ENCODE results near the gene NR2F1-AS1. TPM values are rescaled to one million over a fixed set of nuclear protein-coding genes. Genes with fewer than 3 reads are reported as not detected.

The NR2F1-AS1 gene
- total RNA-seq, 1 donor = not detected

DNA sequence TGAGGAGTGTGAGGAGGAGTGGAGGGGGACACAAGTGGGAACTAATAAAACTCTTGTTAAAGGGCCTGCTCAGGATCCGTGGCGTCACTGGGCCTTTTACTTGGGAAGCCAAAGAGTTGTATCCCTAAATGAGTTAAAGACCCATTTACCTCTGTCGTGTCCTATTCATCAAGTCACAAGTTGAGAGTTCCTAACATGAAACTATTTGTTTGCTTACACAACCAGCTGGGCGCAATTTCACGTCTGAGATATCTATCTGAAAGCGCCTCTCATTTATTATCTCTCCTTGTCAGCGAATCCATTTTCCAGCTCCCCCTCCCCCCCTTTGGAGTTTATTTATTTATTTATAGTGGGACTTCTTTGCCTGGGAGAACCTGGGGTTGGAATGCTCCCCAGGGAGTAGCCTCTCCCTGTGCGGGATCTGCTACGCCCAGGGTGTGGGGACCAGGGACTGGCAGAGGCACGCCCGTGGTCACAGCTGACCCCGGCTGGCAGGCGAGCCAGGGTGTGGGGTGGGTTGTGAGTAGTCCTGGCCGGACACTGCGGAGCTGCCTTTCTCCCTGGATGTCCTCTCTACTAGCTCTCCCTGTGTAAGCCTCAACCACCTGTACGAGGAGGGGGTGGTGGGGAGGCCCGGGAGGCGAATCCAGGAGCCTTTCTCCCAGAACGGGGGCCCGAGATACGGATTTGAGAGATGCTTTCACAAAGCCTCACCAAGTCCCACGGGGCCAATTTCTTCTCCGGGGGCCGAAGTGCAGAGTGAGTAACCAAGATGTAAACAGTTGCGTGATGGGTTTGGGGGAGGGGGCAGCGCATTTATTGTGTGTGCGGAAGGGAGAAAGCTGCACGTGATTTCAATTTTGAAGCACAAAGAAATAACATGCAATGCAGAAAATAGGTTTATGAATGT, 17.3 kb upstream of the NR2F1-AS1 start:
- Histone ChIP-seq H3K27me3 (ENCODE audit: insufficient read depth, low read length) (peaks cover 100% of the 10 kb centered on the region), H3K4me1 (ENCODE audit: insufficient read depth, low read length) (peaks cover 15% of the 10 kb centered on the region), H3K9me3 (ENCODE audit: low read depth, low read length) (no peaks in the 10 kb centered on the region), H3K4me3 (ENCODE audit: low read length) (no peak overlapping the region)

DNA sequence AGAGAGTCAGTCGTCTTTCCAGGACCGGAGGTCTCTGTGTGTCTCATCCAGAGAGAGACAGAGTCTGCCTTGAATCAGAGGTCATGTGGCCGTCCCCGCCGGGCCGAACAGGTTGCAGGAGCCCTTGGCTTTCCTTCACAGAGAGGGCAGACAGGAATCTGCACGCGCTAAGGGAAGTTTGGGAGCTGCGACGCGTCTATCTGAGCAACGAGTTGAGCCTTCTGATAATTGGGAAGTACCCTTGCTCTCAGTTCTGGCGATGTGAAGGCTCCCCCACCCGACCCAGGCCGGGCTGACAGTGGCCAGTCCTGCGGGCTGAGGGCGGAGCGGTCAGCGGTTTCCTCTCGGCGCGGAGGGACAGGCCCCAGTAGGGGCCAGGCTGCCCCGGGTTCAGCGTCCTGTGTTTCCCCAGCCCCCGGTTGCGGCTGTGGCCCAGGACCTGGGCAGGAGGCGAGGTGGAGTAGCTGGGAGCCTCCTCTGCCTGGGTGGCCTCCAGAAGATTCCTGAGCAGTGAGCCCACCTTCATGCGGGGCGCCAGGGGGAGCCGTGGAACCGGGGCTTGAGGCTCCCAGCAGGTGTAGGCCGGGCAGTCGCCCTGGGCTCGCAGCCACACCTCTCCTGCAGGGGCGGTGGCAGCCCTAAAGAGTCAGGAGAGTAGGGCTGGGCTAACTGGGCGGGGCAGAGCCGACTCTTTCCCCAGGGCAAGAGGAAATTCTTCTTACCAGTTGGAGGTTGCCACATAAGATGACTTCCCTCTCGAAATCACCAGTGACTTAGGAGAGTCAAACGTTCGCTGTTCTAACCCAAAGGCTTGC, 15.9 kb upstream of the NR2F1-AS1 start:
- Histone ChIP-seq H3K4me1 (ENCODE audit: insufficient read depth, low read length) (peaks cover 15% of the 10 kb centered on the region), H3K9me3 (ENCODE audit: low read depth, low read length) (no peaks in the 10 kb centered on the region)

DNA sequence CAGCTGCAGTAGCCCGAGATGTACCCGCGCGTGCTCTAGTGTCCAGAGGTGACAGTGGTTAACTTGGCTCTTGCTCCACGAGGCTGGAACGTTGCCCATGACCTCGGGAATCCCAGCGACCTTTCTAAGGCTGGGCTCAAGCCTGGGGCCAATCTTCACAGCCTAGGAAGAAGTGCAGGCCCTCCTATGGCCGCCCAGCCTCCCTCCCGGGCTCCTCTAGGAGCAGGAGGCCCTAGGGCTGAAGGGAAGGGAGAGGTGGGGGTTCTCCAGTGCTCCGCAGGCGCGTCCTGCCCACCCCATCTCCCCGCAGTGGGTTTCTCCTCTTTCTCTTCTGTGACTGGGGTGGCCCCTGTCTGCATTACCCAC, 15.3 kb upstream of the NR2F1-AS1 start:
- Histone ChIP-seq H3K4me3 (ENCODE audit: low read length) (no peak overlapping the region), H3K9me3 (ENCODE audit: low read depth, low read length) (no peaks in the 10 kb centered on the region), H3K27me3 (ENCODE audit: insufficient read depth, low read length) (peaks cover 98% of the 10 kb centered on the region), H3K4me1 (ENCODE audit: insufficient read depth, low read length) (peaks cover 15% of the 10 kb centered on the region)

More for the DNA sequence above, 15.9 kb upstream of the NR2F1-AS1 start:
- H3K4me3 ChIP-seq (ENCODE audit: low read length) = no peak overlapping the region
- peaks cover 98% of the 10 kb centered on the region for H3K27me3 ChIP-seq (ENCODE audit: insufficient read depth, low read length)

DNA sequence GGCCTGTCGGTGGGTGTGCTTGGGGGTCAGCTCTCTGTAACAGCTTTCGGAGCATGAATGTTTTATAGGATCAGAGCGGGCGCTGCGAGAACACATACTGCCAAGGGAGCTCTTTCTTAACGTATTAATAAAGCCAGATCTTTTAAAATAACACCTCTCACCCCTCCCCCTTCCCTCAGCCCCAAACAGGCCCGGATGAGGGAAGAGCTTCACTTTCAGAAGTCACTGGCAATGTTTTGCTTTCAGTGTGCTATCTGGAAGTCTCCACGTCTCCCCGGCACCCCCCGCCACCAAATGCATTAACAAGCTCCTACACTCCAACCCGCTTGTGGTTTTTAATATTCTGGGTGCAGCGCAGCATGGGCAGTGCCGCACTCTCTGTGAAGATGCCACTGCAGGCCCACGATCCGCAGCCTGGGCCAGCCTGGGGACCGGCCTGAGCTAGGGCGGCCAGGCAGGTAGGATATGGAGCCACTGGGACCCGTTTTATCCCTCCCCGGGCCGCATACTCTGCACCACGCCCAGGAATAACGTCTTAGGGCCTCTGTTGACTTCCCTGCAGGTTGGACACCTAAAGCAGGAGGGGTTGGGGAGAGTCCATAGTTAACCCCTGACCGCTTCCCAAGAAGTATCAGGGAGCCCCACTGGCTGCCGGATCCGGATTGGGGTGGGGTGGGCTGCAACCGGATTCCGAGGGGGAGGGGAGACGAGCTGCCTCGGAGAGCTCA, 14.6 kb upstream of the NR2F1-AS1 start:
- Histone ChIP-seq H3K27me3 (ENCODE audit: insufficient read depth, low read length) (peaks cover 98% of the 10 kb centered on the region), H3K9me3 (ENCODE audit: low read depth, low read length) (no peaks in the 10 kb centered on the region), H3K4me1 (ENCODE audit: insufficient read depth, low read length) (peaks cover 15% of the 10 kb centered on the region), H3K4me3 (ENCODE audit: low read length) (no peak overlapping the region)

DNA sequence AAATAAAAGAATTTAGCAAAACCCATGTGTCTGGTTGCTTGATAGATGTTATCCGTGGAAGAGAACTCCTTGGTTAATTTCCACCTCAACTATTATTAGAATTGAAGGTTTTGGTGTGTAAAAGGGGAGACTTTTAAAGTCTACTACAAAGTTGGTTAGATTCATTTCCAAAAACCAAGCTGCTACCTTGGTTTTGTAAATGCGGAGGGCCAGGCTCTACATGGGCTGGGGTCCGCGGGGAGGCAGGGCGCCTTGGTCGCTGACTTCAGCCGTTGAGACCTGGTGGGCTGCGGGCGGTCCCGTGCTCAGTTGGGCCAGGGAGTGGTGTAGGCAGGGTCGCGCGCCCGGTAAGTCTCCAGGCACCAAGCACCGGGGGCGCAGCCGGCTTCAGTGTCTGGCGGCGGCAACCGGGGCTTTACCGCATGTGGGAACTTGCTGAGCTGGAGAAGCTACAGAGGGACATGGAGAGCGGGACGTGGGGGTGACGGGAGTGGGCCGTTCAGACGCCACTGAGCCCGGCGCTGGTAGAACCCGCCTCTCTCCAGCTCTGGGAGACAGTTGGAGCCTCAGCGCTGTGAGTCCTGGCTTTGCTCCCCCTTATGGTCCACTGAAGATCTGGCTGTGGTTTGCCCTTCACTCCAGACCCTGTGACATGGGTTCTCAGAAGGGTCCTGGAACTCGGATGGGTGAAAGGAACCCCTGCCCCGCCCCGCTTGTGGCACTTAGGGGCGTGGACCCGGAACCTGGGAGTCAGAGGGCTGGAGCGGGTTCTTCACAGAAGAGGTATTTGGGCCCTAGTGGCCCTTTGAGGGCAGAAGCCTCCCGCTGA, 13.8 kb upstream of the NR2F1-AS1 start:
- Histone ChIP-seq H3K9me3 (ENCODE audit: low read depth, low read length) (no peaks in the 10 kb centered on the region), H3K27me3 (ENCODE audit: insufficient read depth, low read length) (peaks cover 98% of the 10 kb centered on the region), H3K4me3 (ENCODE audit: low read length) (no peak overlapping the region), H3K4me1 (ENCODE audit: insufficient read depth, low read length) (peaks cover 15% of the 10 kb centered on the region)

DNA sequence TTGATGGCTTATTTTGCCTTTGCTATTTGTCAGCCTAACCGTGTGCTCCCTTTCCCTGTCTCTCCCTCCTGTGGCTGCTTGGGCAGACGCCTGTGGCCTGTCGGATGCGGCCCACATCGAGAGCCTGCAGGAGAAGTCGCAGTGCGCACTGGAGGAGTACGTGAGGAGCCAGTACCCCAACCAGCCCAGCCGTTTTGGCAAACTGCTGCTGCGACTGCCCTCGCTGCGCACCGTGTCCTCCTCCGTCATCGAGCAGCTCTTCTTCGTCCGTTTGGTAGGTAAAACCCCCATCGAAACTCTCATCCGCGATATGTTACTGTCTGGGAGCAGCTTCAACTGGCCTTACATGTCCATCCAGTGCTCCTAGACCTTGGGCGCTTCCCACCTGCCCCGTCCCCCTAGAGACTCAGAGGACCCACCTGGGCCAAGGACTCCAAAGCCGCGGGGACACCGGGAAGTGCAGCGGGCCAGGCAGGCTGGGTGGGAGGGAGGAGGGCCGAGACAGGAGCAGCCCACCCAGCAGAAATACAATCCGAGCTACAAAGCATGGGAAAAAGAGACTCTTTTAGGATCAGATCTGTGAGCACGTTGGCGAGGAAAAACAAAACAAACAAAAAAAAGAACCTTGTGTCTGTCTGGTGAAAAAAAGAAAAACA, 12.6 kb upstream of the NR2F1-AS1 start:
- H3K9me3 ChIP-seq (ENCODE audit: low read depth, low read length) = no peaks in the 10 kb centered on the region

DNA sequence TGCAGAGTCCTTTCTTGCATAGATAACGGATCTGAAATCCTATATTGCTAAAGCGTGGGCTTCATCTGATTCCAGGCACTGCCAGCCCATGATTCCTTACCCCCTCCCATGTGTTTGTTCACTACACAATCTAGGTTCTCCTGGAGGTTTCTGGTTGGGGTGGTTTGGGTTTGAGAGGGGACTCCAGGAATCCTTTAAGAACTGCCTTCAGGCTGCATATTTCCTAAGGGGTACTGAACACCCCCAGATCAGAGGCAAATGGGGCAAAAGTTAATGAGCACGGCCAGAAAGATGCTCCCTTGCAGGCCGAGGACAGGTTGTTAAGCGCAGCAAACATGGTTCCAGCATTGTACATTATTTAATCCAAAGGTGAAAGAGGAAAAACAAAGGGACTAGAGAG, 11.9 kb upstream of the NR2F1-AS1 start:
- Histone ChIP-seq H3K9me3 (ENCODE audit: low read depth, low read length) (no peaks in the 10 kb centered on the region), H3K4me3 (ENCODE audit: low read length) (no peak overlapping the region), H3K27me3 (ENCODE audit: insufficient read depth, low read length) (peaks cover 95% of the 10 kb centered on the region), H3K4me1 (ENCODE audit: insufficient read depth, low read length) (peaks cover 18% of the 10 kb centered on the region)

More for the DNA sequence above, 12.6 kb upstream of the NR2F1-AS1 start:
- Histone ChIP-seq H3K27me3 (ENCODE audit: insufficient read depth, low read length) (peaks cover 98% of the 10 kb centered on the region), H3K4me3 (ENCODE audit: low read length) (no peak overlapping the region), H3K4me1 (ENCODE audit: insufficient read depth, low read length) (peaks cover 15% of the 10 kb centered on the region)

DNA sequence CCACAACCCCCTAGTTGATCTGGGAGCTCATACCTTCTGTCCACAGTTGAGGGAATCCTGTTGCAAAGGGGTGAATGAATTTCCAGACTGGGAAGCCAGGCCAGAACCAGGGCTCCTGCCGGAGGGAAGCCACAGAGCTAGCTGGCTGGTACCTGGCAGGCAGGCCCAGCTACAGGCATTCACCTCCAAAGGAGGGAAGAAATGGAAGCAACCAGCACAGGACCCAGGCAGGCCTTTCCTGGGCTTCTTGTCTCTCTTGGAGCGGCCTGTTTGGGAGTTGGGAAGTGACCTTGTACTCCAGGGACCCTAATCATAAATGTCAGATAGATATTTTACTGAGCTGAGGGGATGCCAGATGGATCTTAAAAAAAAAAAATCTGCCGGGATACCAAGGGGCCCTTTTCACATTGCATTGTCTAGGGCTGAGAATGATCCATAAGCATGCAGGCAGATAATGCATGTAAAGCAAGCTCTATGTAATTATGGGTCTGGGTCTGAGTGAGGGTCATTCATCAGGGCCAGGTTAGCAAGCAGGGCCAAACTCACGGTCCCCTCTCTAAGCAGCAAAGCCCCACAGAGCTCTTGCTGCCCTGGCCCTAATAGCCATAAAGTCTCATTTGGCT, 10.4 kb upstream of the NR2F1-AS1 start:
- H3K4me3 ChIP-seq (ENCODE audit: low read length) = no peak overlapping the region
- H3K9me3 ChIP-seq (ENCODE audit: low read depth, low read length) = no peaks in the 10 kb centered on the region
- H3K4me1 ChIP-seq (ENCODE audit: insufficient read depth, low read length) = peaks cover 6% of the 10 kb centered on the region
- H3K27me3 ChIP-seq (ENCODE audit: insufficient read depth, low read length) = peaks cover 95% of the 10 kb centered on the region

DNA sequence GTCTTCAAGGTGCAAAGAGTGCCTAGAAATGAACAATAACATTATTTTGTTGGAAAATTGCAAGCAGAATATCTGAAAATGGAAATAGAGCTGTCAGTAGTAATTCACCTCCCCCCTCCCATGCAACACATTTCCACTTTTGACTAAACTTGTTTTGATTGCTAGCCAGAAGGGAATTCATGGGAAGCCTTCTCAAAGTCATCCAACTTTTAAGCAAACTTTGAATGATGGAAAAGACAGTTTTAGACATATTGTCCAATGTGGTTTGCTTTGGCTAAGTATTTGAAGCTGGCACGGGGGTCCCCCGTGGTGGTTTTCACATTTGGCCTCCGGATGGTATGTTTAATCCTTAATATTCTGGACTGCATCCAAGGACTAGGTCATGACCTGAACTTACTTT, 9.5 kb upstream of the NR2F1-AS1 start:
- Histone ChIP-seq H3K4me3 (ENCODE audit: low read length) (no peak overlapping the region), H3K9me3 (ENCODE audit: low read depth, low read length) (no peaks in the 10 kb centered on the region), H3K27me3 (ENCODE audit: insufficient read depth, low read length) (peaks cover 95% of the 10 kb centered on the region), H3K4me1 (ENCODE audit: insufficient read depth, low read length) (peaks cover 4% of the 10 kb centered on the region)

DNA sequence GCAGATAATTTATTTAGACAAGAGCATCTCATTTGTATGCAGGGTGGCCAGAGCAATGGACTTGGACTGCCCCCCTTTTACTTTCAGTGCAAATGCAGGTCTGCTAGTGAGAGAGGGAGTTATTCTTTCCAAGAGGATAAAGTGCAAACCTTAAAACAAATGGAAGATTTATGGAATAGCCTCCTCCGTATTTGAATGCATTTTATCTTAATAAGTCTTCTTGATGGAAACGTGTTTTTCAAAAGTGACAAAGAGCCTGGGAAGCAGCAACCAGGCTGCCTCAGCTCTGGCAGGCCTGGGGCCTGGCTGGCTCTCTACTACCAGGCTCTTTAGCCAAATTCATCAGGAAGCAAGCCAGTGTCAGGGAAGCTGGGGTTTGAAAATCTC, 8.8 kb upstream of the NR2F1-AS1 start:
- H3K9me3 ChIP-seq (ENCODE audit: low read depth, low read length) = no peaks in the 10 kb centered on the region
- peaks cover 91% of the 10 kb centered on the region for H3K27me3 ChIP-seq (ENCODE audit: insufficient read depth, low read length)
- no peak overlapping the region for H3K4me3 ChIP-seq (ENCODE audit: low read length)
- peaks cover 8% of the 10 kb centered on the region for H3K4me1 ChIP-seq (ENCODE audit: insufficient read depth, low read length)

DNA sequence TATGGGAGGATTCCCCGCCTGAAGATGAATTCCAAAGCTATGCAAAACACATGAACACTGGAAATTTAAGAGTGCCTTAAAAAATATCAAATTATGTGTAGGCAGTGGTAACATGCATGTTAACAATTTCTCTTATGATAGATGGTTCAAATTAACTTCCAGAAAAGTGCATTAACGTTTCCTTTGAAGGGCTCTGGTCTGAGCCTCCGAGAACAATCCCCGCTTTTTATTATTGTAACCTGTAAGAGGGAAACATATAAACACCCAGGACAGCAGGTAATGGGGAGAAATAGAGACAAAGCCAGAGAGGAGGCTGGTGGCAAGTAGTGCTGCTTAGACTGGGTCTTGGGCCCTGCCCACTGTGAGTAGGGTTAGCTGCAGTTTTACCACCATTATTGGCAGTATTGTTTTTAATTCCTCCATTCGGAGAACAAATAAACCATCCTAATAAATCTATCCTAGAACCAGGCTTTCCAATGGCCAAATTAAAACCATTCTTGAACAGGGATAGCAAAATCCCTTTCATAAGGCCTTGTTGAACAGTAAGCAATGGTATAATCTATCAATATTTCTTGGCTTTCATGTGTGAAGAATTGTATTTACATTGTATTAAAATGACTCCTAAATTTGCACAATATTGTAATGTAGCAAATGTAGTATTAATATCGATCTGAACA, 8.3 kb upstream of the NR2F1-AS1 start:
- H3K4me1 ChIP-seq (ENCODE audit: insufficient read depth, low read length) = peaks cover 8% of the 10 kb centered on the region
- H3K4me3 ChIP-seq (ENCODE audit: low read length) = no peak overlapping the region
- no peaks in the 10 kb centered on the region for H3K9me3 ChIP-seq (ENCODE audit: low read depth, low read length)
- H3K27me3 ChIP-seq (ENCODE audit: insufficient read depth, low read length) = peaks cover 86% of the 10 kb centered on the region

DNA sequence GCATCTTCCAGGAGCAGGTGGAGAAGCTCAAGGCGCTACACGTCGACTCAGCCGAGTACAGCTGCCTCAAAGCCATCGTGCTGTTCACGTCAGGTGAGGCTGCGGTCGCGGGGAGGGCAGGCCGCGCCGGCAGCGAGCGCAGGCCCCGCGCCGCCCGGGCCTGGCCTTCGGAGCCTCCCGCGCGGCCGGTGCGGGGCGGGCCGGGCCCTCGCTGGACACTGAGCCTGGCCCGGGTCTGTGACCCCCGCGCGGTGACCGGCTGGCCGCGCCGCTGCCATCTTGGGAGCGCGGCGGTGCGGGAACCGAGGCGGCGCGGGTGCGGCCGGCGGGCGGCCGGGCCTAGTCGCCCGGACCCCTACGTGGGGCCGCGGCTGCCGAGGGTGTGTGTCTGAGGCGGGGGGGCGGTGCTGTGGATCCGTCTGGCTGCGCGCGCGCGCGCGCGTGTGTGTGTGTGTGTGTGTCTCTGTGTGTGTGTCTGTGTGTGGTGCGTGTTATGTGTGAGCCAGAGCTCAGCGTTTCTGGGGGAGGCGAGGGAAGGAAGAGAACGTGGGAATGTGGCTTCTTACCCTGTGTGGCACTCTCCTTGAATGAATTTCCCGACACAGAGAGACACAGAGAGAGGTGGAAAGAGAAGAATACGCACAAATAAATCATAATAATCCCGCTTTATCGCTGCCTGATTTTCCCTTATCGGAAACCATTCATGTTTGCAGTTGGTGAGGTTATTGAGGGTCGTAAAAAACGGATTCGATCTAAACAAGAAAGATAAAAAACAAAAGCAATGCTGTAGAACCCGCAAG, 7.5 kb upstream of the NR2F1-AS1 start:
- H3K4me1 ChIP-seq (ENCODE audit: insufficient read depth, low read length) = peaks cover 12% of the 10 kb centered on the region
- H3K27me3 ChIP-seq (ENCODE audit: insufficient read depth, low read length) = peaks cover 82% of the 10 kb centered on the region
- no peak overlapping the region for H3K4me3 ChIP-seq (ENCODE audit: low read length)
- H3K9me3 ChIP-seq (ENCODE audit: low read depth, low read length) = no peaks in the 10 kb centered on the region

Data from mononuclear cell (primary cell).